Measurements from ENCODE around the gene DCUN1D2.

Gene DCUN1D2

DNA sequence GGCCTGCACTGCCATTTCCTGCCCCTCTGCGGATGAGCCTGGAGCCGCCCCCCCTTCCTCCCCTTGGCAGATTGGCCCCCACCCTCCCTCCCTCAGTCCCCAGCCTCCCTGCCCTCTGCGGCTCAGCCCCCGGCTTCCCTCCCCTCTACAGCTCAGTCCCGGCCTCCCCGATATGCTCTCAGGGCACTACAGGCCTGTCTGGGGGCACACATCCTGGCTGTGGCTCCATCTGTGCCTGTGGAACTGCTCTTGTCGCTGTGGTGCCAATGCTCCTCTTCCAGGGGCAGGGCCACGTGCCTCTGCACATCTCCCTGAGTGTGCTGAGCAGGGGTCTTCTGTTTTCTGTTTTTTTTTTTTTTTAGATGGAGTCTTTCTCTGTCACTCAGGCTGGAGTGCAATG, 76.2 kb downstream of the DCUN1D2 start:
- peaks cover 0 to 12% (median 4%) of the 10 kb centered on the region in 5 experiments for H3K9me3 ChIP-seq (ENCODE audit: control extremely low read depth in 1 of 5, control insufficient read depth in 4 of 5, insufficient read depth in 2 of 5, low read depth in 1 of 5, low read length in 4 of 5)
- H3K27ac ChIP-seq (ENCODE audit: insufficient read depth in 1 of 2, low read depth in 1 of 2, low read length in 2 of 2, poor library complexity in 1 of 2, severe bottlenecking in 2 of 2): no peak overlapping the region
- ChIA-PET CTCF (interaction anchor here (1.5 kb wide), 1 partner anchor 21 kb away, joined by 3 read pairs; no protein-coding TSS in a partner anchor), POLR2A (no interaction called here)
- H3K36me3 ChIP-seq (ENCODE audit: control insufficient read depth in 4 of 4, insufficient read depth in 4 of 4, low read length in 3 of 4): no peaks in the 10 kb centered on the region
- 60% methylated on average over 1 of the region's 8 CpGs for WGBS (ENCODE audit: insufficient coverage)
- H3K4me1 ChIP-seq (ENCODE audit: control extremely low read depth in 1 of 4, control insufficient read depth in 4 of 4, insufficient read depth in 4 of 4, low read length in 3 of 4): peaks cover 0 to 12% (median 3%) of the 10 kb centered on the region in 4 experiments
- H3K27me3 ChIP-seq (replicated peaks in 2 of 5; ENCODE audit: control insufficient read depth in 4 of 5, insufficient read depth in 5 of 5, low read length in 4 of 5): peaks cover 0 to 6% (median 0%) of the 10 kb centered on the region in 5 experiments
- no peak for DNase-seq
- H3K4me3 ChIP-seq (ENCODE audit: control insufficient read depth in 1 of 7, extremely low read depth in 1 of 7, insufficient read depth in 4 of 7, low read depth in 2 of 7, low read length in 6 of 7): no peak overlapping the region

DNA sequence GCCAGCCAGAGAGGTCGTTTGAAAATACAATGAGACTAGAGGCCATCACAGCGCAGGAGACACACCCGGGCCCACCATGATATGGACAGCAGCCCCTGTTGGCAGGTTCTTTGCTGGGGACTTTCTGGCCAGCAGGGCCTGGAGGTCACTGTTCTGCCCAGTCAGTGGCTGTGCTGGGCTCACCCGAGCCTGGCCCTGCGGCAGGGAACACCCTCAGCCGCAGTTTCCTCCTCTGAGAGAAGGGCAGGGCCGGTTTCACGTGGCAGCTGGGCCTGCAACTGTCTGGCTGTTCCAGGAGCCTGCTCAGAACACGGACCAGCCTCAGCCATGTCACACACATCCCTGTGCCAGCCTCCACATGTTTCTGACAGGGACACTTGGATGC, 76.6 kb downstream of the DCUN1D2 start:
- Histone ChIP-seq H3K4me1 (ENCODE audit: control extremely low read depth in 1 of 4, control insufficient read depth in 4 of 4, insufficient read depth in 4 of 4, low read length in 3 of 4) (peaks cover 0 to 15% (median 3%) of the 10 kb centered on the region in 4 experiments), H3K27me3 (replicated peaks in 2 of 5; ENCODE audit: control insufficient read depth in 4 of 5, insufficient read depth in 5 of 5, low read length in 4 of 5) (peaks cover 0 to 8% (median 0%) of the 10 kb centered on the region in 5 experiments), H3K9me3 (ENCODE audit: control extremely low read depth in 1 of 5, control insufficient read depth in 4 of 5, insufficient read depth in 2 of 5, low read depth in 1 of 5, low read length in 4 of 5) (peaks cover 0 to 12% (median 4%) of the 10 kb centered on the region in 5 experiments), H3K27ac (ENCODE audit: insufficient read depth in 1 of 2, low read depth in 1 of 2, low read length in 2 of 2, poor library complexity in 1 of 2, severe bottlenecking in 2 of 2) (no peak overlapping the region), H3K4me3 (ENCODE audit: control insufficient read depth in 1 of 7, extremely low read depth in 1 of 7, insufficient read depth in 4 of 7, low read depth in 2 of 7, low read length in 6 of 7) (no peak overlapping the region), H3K36me3 (ENCODE audit: control insufficient read depth in 4 of 4, insufficient read depth in 4 of 4, low read length in 3 of 4) (no peaks in the 10 kb centered on the region)
- no peak for DNase-seq
- 95% methylated on average over 8 of the region's 9 CpGs for WGBS (ENCODE audit: insufficient coverage)
- CTCF ChIA-PET: interaction anchor here (1.1 to 1.5 kb wide), 2 partner anchors 14 to 20 kb away, joined by 3 read pairs; no protein-coding TSS in a partner anchor
- POLR2A ChIA-PET: no interaction called here

DNA sequence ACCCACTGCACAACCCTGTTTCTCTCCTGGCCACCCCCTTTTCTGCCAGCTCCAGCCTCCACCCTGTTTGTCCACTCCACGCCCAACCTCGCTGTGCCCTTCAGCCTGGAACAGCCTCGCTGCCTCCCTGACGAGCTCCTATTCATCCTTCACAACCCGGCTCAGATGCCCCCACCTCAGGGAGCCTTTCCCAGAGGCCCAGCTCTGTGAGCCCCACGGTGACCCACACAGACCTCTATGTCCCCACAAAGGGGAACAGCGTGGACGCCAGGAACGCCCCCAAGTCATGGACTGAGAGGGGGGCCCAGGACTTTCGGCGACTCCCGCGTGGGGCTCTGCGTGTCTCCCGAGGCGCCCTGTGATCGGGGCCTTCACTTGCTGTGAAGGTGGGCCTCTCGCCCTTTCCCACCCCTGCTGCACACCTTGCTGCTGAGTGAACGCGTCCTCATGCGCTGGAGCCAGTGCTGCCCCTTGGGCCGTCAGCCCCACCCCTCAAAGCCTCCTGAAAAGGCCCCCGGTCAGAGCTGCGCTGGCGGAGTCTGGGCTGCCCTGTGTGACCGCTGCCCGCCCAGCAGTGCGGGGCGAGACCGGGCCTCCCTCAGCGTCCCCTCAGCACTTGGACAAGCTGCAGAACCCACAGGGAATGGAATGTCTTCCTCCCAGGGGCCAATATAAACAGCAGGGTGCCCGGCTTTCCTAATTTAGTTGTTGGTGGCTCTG, 77.2 kb downstream of the DCUN1D2 start:
- H3K36me3 ChIP-seq (ENCODE audit: control insufficient read depth in 4 of 4, insufficient read depth in 4 of 4, low read length in 3 of 4): no peaks in the 10 kb centered on the region
- ChIA-PET POLR2A (no interaction called here), CTCF (interaction anchor here (1.1 to 1.5 kb wide), 2 partner anchors 13 to 20 kb away, joined by 3 read pairs; no protein-coding TSS in a partner anchor)
- peaks cover 0 to 12% (median 4%) of the 10 kb centered on the region in 5 experiments for H3K9me3 ChIP-seq (ENCODE audit: control extremely low read depth in 1 of 5, control insufficient read depth in 4 of 5, insufficient read depth in 2 of 5, low read depth in 1 of 5, low read length in 4 of 5)
- no peak for DNase-seq
- H3K27me3 ChIP-seq (replicated peaks in 2 of 5; ENCODE audit: control insufficient read depth in 4 of 5, insufficient read depth in 5 of 5, low read length in 4 of 5): peaks cover 0 to 5% (median 0%) of the 10 kb centered on the region in 5 experiments
- H3K4me1 ChIP-seq (ENCODE audit: control extremely low read depth in 1 of 4, control insufficient read depth in 4 of 4, insufficient read depth in 4 of 4, low read length in 3 of 4): peaks cover 0 to 16% (median 3%) of the 10 kb centered on the region in 4 experiments
- no peak overlapping the region for H3K4me3 ChIP-seq (ENCODE audit: control insufficient read depth in 1 of 7, extremely low read depth in 1 of 7, insufficient read depth in 4 of 7, low read depth in 2 of 7, low read length in 6 of 7)
- no peak overlapping the region for H3K27ac ChIP-seq (ENCODE audit: insufficient read depth in 1 of 2, low read depth in 1 of 2, low read length in 2 of 2, poor library complexity in 1 of 2, severe bottlenecking in 2 of 2)
- 92% methylated on average over 32 of the region's 32 CpGs for WGBS (ENCODE audit: insufficient coverage)

DNA sequence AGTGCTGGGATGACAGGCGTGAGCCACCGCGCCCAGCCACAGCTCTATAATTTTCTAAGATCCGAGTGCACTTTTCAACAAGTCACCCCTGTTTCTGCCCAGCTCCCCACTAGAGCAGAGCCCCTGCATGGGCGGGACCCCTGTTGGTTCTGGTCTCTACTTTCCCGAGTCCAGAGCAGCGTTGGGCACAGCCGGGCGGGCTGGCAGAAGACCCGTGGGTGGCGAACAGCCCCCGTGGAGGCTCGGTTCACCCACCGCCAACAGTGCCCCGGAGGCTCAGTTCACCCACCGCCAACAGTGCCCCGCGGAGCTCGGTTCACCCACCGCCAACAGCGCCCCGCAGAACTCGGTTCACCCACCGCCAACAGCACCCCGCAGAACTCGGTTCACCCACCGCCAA, 78.1 kb downstream of the DCUN1D2 start:
- peaks cover 0 to 16% (median 4%) of the 10 kb centered on the region in 4 experiments for H3K4me1 ChIP-seq (ENCODE audit: control extremely low read depth in 1 of 4, control insufficient read depth in 4 of 4, insufficient read depth in 4 of 4, low read length in 3 of 4)
- WGBS (ENCODE audit: insufficient coverage): 100% methylated on average over 8 of the region's 27 CpGs
- H3K27me3 ChIP-seq (replicated peaks in 2 of 5; ENCODE audit: control insufficient read depth in 4 of 5, insufficient read depth in 5 of 5, low read length in 4 of 5): peaks cover 0 to 5% (median 0%) of the 10 kb centered on the region in 5 experiments
- H3K9me3 ChIP-seq (ENCODE audit: control extremely low read depth in 1 of 5, control insufficient read depth in 4 of 5, insufficient read depth in 2 of 5, low read depth in 1 of 5, low read length in 4 of 5): peaks cover 0 to 12% (median 4%) of the 10 kb centered on the region in 5 experiments
- no peak overlapping the region for H3K27ac ChIP-seq (ENCODE audit: insufficient read depth in 1 of 2, low read depth in 1 of 2, low read length in 2 of 2, poor library complexity in 1 of 2, severe bottlenecking in 2 of 2)
- CTCF ChIA-PET: no interaction called here
- DNase-seq: no peak
- no peaks in the 10 kb centered on the region for H3K36me3 ChIP-seq (ENCODE audit: control insufficient read depth in 4 of 4, insufficient read depth in 4 of 4, low read length in 3 of 4)
- H3K4me3 ChIP-seq (ENCODE audit: control insufficient read depth in 1 of 7, extremely low read depth in 1 of 7, insufficient read depth in 4 of 7, low read depth in 2 of 7, low read length in 6 of 7): no peak overlapping the region
- POLR2A ChIA-PET: no interaction called here

DNA sequence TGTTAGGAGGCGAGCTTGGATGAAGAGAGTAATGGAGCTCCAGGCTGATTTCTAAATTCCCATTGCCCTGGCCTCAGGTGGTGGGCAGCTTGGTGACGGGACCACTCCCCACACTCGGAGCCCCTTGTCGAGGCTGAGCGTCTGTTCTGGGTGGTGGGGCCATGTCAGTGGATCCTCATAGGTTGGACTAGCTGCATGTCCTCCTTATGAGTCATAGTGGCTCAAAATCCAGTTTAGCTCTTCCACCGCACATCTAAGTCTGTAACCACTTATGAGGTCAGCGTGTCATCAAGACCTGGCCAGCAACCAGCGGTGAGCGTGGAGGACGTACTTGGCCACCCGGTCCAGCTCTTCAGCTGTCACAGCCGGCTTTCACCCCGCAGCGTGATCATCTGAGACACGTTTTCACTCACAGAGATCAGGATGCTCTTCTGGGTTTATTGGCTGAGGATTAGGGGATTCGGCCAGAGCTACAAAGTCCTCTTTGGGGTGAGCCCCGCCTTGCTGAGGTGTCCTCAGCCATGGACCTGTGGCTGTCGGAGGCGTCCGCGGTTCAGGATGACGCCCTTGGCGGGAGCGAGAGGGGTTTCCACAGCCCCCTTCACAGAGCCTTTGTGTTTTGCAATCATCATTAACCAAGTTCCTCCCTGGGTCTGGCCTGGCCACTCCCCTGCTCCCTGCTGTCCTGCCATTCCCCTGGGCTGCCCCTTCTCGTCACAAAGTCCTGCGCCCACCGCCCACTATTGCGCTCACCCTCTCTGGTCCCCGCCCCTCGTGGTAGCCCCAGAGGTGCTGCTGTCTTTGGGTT, 79.1 kb downstream of the DCUN1D2 start:
- peaks cover 0 to 16% (median 5%) of the 10 kb centered on the region in 4 experiments for H3K4me1 ChIP-seq (ENCODE audit: control extremely low read depth in 1 of 4, control insufficient read depth in 4 of 4, insufficient read depth in 4 of 4, low read length in 3 of 4)
- WGBS (ENCODE audit: insufficient coverage): 98% methylated on average over 30 of the region's 30 CpGs
- H3K4me3 ChIP-seq (ENCODE audit: control insufficient read depth in 1 of 7, extremely low read depth in 1 of 7, insufficient read depth in 4 of 7, low read depth in 2 of 7, low read length in 6 of 7): no peak overlapping the region
- peaks cover 0 to 12% (median 4%) of the 10 kb centered on the region in 5 experiments for H3K9me3 ChIP-seq (ENCODE audit: control extremely low read depth in 1 of 5, control insufficient read depth in 4 of 5, insufficient read depth in 2 of 5, low read depth in 1 of 5, low read length in 4 of 5)
- CTCF ChIA-PET: interaction anchor here (1.2 kb wide), 1 partner anchor 20 kb away, joined by 3 read pairs; no protein-coding TSS in a partner anchor
- H3K27me3 ChIP-seq (replicated peaks in 2 of 5; ENCODE audit: control insufficient read depth in 4 of 5, insufficient read depth in 5 of 5, low read length in 4 of 5): peaks cover 0 to 4% (median 0%) of the 10 kb centered on the region in 5 experiments
- no peaks in the 10 kb centered on the region for H3K36me3 ChIP-seq (ENCODE audit: control insufficient read depth in 4 of 4, insufficient read depth in 4 of 4, low read length in 3 of 4)
- POLR2A ChIA-PET: no interaction called here
- DNase-seq: no peak
- no peak overlapping the region for H3K27ac ChIP-seq (ENCODE audit: insufficient read depth in 1 of 2, low read depth in 1 of 2, low read length in 2 of 2, poor library complexity in 1 of 2, severe bottlenecking in 2 of 2)

DNA sequence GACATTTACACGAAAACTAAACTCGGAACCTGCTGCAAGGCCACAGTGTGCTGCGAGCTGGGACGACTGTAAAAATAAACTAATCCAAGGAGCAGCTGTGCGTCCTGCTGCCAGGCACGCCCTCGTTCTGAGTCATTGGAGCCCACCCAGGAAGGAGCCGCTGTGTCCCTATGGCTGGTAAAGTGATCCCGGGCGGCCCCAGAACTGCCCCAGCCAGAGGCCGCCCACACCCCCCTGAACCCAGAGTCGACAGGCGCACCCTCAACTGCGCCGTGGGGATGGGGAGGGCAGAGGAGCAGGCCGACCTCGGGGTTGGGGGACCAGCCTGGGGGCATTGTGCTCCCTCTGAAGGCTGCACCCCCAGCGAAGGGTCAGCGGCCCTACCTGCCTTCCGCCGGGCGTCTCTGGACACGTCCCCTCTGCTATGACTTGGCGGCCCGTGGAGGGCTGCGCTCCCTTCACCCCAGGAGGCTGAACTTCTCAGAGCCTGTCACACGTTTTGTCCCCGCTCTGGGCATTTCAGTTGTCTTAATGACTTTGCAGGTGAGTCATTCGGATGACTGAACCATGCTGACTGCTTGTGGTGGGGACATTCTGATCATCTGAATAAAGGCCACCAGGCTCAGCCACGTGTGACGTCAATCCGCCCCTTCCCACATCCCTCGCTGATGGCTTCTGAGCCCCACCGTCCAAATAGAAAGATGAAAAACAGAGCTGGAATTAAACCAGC, 79.9 kb downstream of the DCUN1D2 start:
- peak in 1 of 3 donors; percentile 23 for DNase-seq
- Histone ChIP-seq H3K9me3 (ENCODE audit: control extremely low read depth in 1 of 5, control insufficient read depth in 4 of 5, insufficient read depth in 2 of 5, low read depth in 1 of 5, low read length in 4 of 5) (peaks cover 0 to 12% (median 4%) of the 10 kb centered on the region in 5 experiments), H3K36me3 (ENCODE audit: control insufficient read depth in 4 of 4, insufficient read depth in 4 of 4, low read length in 3 of 4) (no peaks in the 10 kb centered on the region), H3K4me1 (ENCODE audit: control extremely low read depth in 1 of 4, control insufficient read depth in 4 of 4, insufficient read depth in 4 of 4, low read length in 3 of 4) (peaks cover 0 to 16% (median 5%) of the 10 kb centered on the region in 4 experiments), H3K27ac (ENCODE audit: insufficient read depth in 1 of 2, low read depth in 1 of 2, low read length in 2 of 2, poor library complexity in 1 of 2, severe bottlenecking in 2 of 2) (no peak overlapping the region), H3K4me3 (ENCODE audit: control insufficient read depth in 1 of 7, extremely low read depth in 1 of 7, insufficient read depth in 4 of 7, low read depth in 2 of 7, low read length in 6 of 7) (no peak overlapping the region), H3K27me3 (replicated peaks in 2 of 5; ENCODE audit: control insufficient read depth in 4 of 5, insufficient read depth in 5 of 5, low read length in 4 of 5) (peaks cover 0 to 4% (median 0%) of the 10 kb centered on the region in 5 experiments)
- WGBS (ENCODE audit: insufficient coverage): 97% methylated on average over 32 of the region's 34 CpGs
- CTCF ChIA-PET: interaction anchor here (1.2 kb wide), 1 partner anchor 19 kb away, joined by 3 read pairs; no protein-coding TSS in a partner anchor
- POLR2A ChIA-PET: no interaction called here

Measured in common myeloid progenitor, CD34-positive (primary cell).